Measurements from ENCODE around the gene CIP2A.
A peak's percentile ranks its signal among the peaks of the same experiment; 100 is the strongest.

The CIP2A gene

GRCh38 chr3:108595321-108595720, 6.1 kb upstream of the CIP2A start:
- no peak for TF ChIP-seq CTCF (IDR thresholded peaks at IDR 0.05; ENCODE audit: low read depth, low read length, missing control alignments)
- H3K4me3 ChIP-seq (ENCODE audit: low read depth, low read length) = no peak overlapping the region
- DNase-seq (ENCODE audit: low read depth) = no peak

- no peak for DNase-seq (ENCODE audit: low read depth)
- no peak for TF ChIP-seq CTCF (IDR thresholded peaks at IDR 0.05; ENCODE audit: low read depth, low read length, missing control alignments)
- peak overlapping the region; percentile 98 for H3K4me3 ChIP-seq (ENCODE audit: low read depth, low read length)
Measured at GRCh38 chr3:108590460-108590859, 1.2 kb upstream of the CIP2A start.

- no peak for TF ChIP-seq CTCF (IDR thresholded peaks at IDR 0.05; ENCODE audit: low read depth, low read length, missing control alignments)
- no peak for DNase-seq (ENCODE audit: low read depth)
- peak overlapping the region; percentile 98 for H3K4me3 ChIP-seq (ENCODE audit: low read depth, low read length)
Measured at GRCh38 chr3:108589998-108590323, 723 bp upstream of the CIP2A start.

DNA sequence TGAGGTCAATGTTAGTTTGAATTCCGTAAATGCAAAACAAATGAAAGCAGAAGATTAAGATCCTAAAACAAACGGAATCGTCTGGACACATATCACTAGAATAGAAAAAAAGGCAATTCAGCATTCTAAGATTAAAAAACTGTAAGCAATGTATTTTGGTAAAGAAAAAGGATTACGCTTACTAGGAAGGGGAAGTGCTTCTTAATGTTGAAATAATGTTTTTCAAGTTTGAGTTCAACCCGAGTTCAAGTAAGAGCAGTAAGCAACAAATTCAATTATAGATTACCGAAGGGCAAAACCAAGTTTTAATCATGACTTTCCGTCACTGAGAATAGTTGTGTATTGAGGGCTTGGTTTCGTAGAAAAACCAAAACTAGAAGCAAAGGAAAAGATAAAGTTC, 637 bp downstream of the CIP2A start:
- no peak for DNase-seq (ENCODE audit: low read depth)
- peak overlapping the region; percentile 98 for H3K4me3 ChIP-seq (ENCODE audit: low read depth, low read length)
- TF ChIP-seq CTCF (IDR thresholded peaks at IDR 0.05; ENCODE audit: low read depth, low read length, missing control alignments) = no peak

DNA sequence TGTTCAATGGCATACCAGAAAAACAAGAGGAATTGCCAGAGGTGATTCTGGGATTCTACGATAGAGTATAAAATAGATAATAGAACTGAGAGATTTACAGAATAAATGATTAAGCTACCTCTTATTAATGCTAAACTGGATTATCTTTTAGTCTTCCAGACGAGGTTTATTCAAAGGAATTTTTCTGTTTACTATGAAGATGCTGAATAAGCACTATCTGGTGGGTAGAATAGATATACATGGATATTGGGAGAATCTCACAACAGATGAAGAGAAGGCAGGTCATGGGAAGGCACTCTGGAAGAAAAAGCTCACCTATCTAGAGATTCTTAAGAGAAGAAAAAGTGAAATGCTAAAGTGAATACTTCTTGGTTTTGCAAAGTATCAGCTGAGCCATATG, 11.2 kb downstream of the CIP2A start:
- TF ChIP-seq CTCF (IDR thresholded peaks at IDR 0.05; ENCODE audit: low read depth, low read length, missing control alignments) = no peak
- DNase-seq (ENCODE audit: low read depth) = no peak
- no peak overlapping the region for H3K4me3 ChIP-seq (ENCODE audit: low read depth, low read length)

DNA sequence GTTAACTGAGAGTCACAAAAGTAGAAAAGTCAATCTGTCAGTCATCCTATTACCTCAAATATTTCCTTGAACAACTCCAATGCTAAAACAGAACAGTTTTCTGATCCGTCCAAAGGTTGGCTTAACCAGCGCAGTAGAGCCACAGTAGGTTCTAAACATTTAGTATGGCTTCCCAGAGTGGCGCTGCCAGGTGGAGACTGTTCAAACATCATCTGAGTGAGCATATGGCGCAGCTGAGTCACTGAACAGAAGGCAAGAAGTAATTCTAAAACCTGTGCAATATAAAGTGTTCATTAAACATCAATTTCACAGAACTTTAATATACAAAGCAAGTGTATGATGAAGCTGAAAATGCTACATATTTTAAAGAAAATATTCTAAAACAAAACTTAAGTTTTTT, 19.9 kb downstream of the CIP2A start:
- H3K4me3 ChIP-seq (ENCODE audit: low read depth, low read length) = no peak overlapping the region
- no peak for DNase-seq (ENCODE audit: low read depth)
- TF ChIP-seq CTCF (IDR thresholded peaks at IDR 0.05; ENCODE audit: low read depth, low read length, missing control alignments) = no peak

DNA sequence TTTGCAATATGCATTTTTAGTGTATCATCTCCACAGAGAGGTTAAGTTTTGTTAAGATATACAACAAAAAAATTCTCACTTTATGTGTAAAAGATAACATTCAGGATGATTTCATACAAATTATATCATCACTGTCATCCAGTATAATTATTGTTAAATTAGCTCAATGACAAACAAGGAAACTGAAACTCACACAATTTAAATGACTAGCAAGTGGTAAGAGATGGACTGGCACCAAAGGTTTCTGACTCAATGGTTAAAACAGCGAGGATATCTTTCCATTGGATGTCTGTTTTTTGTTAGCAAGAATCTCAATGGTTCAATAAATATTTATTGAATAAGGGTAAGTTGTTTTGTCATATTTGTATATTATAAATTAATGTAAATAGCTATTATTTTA, 22.6 kb downstream of the CIP2A start:
- DNase-seq (ENCODE audit: low read depth) = no peak
- no peak overlapping the region for H3K4me3 ChIP-seq (ENCODE audit: low read depth, low read length)
- no peak for TF ChIP-seq CTCF (IDR thresholded peaks at IDR 0.05; ENCODE audit: low read depth, low read length, missing control alignments)
